ENCODE data around the gene PPARD. TPM values are rescaled to one million over a fixed set of nuclear protein-coding genes. Genes with fewer than 3 reads are reported as not detected.
A peak's percentile ranks its signal among the peaks of the same experiment; 100 is the strongest.

The PPARD gene
- polyA plus RNA-seq, 6 donors from 2014 or later, result 5.6 to 13.9 (median 5.7) TPM; not detected in 1

- H3K36me3 Mint-ChIP-seq, result peaks cover 8 to 20% of the 10 kb centered on the region in 2 donors
- DNase-seq (no peak), ATAC-seq (ENCODE audit: low read depth in 2 of 2) (no peak)
- no peaks in the 10 kb centered on the region for H3K27me3 Mint-ChIP-seq
- no peaks in the 10 kb centered on the region for H3K9me3 Mint-ChIP-seq
- H3K4me1 Mint-ChIP-seq, result peaks cover 26 to 44% (median 27%) of the 10 kb centered on the region in 3 donors
- H3K4me3 Mint-ChIP-seq, result no peak overlapping the region
- H3K27ac Mint-ChIP-seq, result peak overlapping the region in 3 of 6 donors; percentile 53 to 83 (median 67)
These were observed 58.5 kb downstream of the PPARD start for GRCh38 chr6:35400901-35401311.

- peak overlapping the region in 2 of 6 donors; percentile 42 to 67 for H3K27ac Mint-ChIP-seq
- H3K4me1 Mint-ChIP-seq, result peaks cover 31 to 44% (median 31%) of the 10 kb centered on the region in 3 donors
- no peak overlapping the region for H3K4me3 Mint-ChIP-seq
- DNase-seq (no peak), ATAC-seq (ENCODE audit: low read depth in 2 of 2) (no peak)
- H3K27me3 Mint-ChIP-seq, result no peaks in the 10 kb centered on the region
- peaks cover 8 to 20% of the 10 kb centered on the region in 2 donors for H3K36me3 Mint-ChIP-seq
- H3K9me3 Mint-ChIP-seq, result no peaks in the 10 kb centered on the region
These were observed 59.2 kb downstream of the PPARD start for GRCh38 chr6:35401514-35401913.

GRCh38 chr6:35402136-35402855 lies 59.9 kb downstream of the PPARD start:
- H3K36me3 Mint-ChIP-seq, result peaks cover 8 to 14% of the 10 kb centered on the region in 2 donors
- H3K4me3 Mint-ChIP-seq, result no peak overlapping the region
- peak overlapping the region in 3 of 6 donors; percentile 67 to 92 (median 75) for H3K27ac Mint-ChIP-seq
- no peak for ATAC-seq (ENCODE audit: low read depth in 2 of 2)
- no peaks in the 10 kb centered on the region for H3K27me3 Mint-ChIP-seq
- no peak for DNase-seq
- no peaks in the 10 kb centered on the region for H3K9me3 Mint-ChIP-seq
- H3K4me1 Mint-ChIP-seq, result peaks cover 29 to 45% (median 35%) of the 10 kb centered on the region in 3 donors

GRCh38 chr6:35402856-35403191 lies 60.5 kb downstream of the PPARD start:
- DNase-seq (no peak), ATAC-seq (ENCODE audit: low read depth in 2 of 2) (no peak)
- Mint-ChIP-seq H3K27ac (peak overlapping the region in 1 of 6 donors; percentile 39), H3K9me3 (no peaks in the 10 kb centered on the region), H3K4me1 (peaks cover 25 to 41% (median 36%) of the 10 kb centered on the region in 3 donors), H3K27me3 (no peaks in the 10 kb centered on the region), H3K4me3 (no peak overlapping the region), H3K36me3 (peaks cover 8 to 10% of the 10 kb centered on the region in 2 donors)

- DNase-seq (no peak), ATAC-seq (ENCODE audit: low read depth in 2 of 2) (no peak)
- H3K9me3 Mint-ChIP-seq, result no peaks in the 10 kb centered on the region
- H3K27ac Mint-ChIP-seq, result peak overlapping the region in 2 of 6 donors; percentile 60 to 93
- no peak overlapping the region for H3K4me3 Mint-ChIP-seq
- no peaks in the 10 kb centered on the region for H3K27me3 Mint-ChIP-seq
- peaks cover 0 to under 1% of the 10 kb centered on the region in 2 donors for H3K36me3 Mint-ChIP-seq
- peaks cover 24 to 31% (median 31%) of the 10 kb centered on the region in 3 donors for H3K4me1 Mint-ChIP-seq
These were observed 61.4 kb downstream of the PPARD start for GRCh38 chr6:35403544-35404442.

GRCh38 chr6:35406711-35407485 lies 64.5 kb downstream of the PPARD start:
- peak overlapping the region in 3 of 6 donors; percentile 44 to 91 (median 83) for H3K27ac Mint-ChIP-seq
- no peak for DNase-seq
- no peaks in the 10 kb centered on the region for H3K27me3 Mint-ChIP-seq

GRCh38 chr6:35409245-35409644 lies 66.9 kb downstream of the PPARD start:
- H3K4me1 Mint-ChIP-seq, result peaks cover 30 to 35% (median 31%) of the 10 kb centered on the region in 3 donors
- peaks cover 13 to 18% of the 10 kb centered on the region in 2 donors for H3K36me3 Mint-ChIP-seq
- H3K27me3 Mint-ChIP-seq, result no peaks in the 10 kb centered on the region
- H3K4me3 Mint-ChIP-seq, result no peak overlapping the region
- DNase-seq (no peak), ATAC-seq (ENCODE audit: low read depth in 2 of 2) (no peak)
- peak overlapping the region in 2 of 6 donors; percentile 26 to 42 for H3K27ac Mint-ChIP-seq
- H3K9me3 Mint-ChIP-seq, result no peaks in the 10 kb centered on the region

More at GRCh38 chr6:35406711-35407485, 64.5 kb downstream of the PPARD start:
- H3K4me3 Mint-ChIP-seq, result peak overlapping the region in 1 of 8 donors; percentile 21
- no peaks in the 10 kb centered on the region for H3K9me3 Mint-ChIP-seq
- H3K36me3 Mint-ChIP-seq, result peaks cover 9% of the 10 kb centered on the region in 2 donors
- H3K4me1 Mint-ChIP-seq, result peaks cover 38 to 48% (median 39%) of the 10 kb centered on the region in 3 donors
- ATAC-seq (ENCODE audit: low read depth in 2 of 2), result no peak

- H3K27ac Mint-ChIP-seq, result peak overlapping the region; percentile 22 to 94 (median 84)
- DNase-seq, result no peak
- H3K27me3 Mint-ChIP-seq, result no peaks in the 10 kb centered on the region
- H3K36me3 Mint-ChIP-seq, result peaks cover 13 to 19% of the 10 kb centered on the region in 2 donors
- H3K9me3 Mint-ChIP-seq, result no peaks in the 10 kb centered on the region
- no peak for ATAC-seq (ENCODE audit: low read depth in 2 of 2)
- no peak overlapping the region for H3K4me3 Mint-ChIP-seq
- H3K4me1 Mint-ChIP-seq, result peaks cover 26 to 35% (median 33%) of the 10 kb centered on the region in 3 donors
These were observed 67.8 kb downstream of the PPARD start for GRCh38 chr6:35410131-35410530.

GRCh38 chr6:35411066-35411465 lies 68.7 kb downstream of the PPARD start:
- Mint-ChIP-seq H3K27ac (peak overlapping the region in 5 of 6 donors; percentile 22 to 88 (median 70)), H3K4me1 (peaks cover 24 to 39% (median 29%) of the 10 kb centered on the region in 3 donors), H3K9me3 (no peaks in the 10 kb centered on the region), H3K4me3 (peak overlapping the region in 4 of 8 donors; percentile 10 to 59 (median 32)), H3K36me3 (peaks cover 18 to 26% of the 10 kb centered on the region in 2 donors), H3K27me3 (no peaks in the 10 kb centered on the region)
- DNase-seq, result peak; percentile 20
- ATAC-seq (ENCODE audit: low read depth in 2 of 2), result peak; percentile 68 to 75

GRCh38 chr6:35412102-35412501 lies 69.7 kb downstream of the PPARD start:
- no peaks in the 10 kb centered on the region for H3K27me3 Mint-ChIP-seq
- peaks cover 18 to 26% of the 10 kb centered on the region in 2 donors for H3K36me3 Mint-ChIP-seq
- H3K27ac Mint-ChIP-seq, result no peak overlapping the region
- peaks cover 19 to 33% (median 23%) of the 10 kb centered on the region in 3 donors for H3K4me1 Mint-ChIP-seq
- no peak overlapping the region for H3K4me3 Mint-ChIP-seq
- DNase-seq (no peak), ATAC-seq (ENCODE audit: low read depth in 2 of 2) (no peak)
- no peaks in the 10 kb centered on the region for H3K9me3 Mint-ChIP-seq

- DNase-seq, result no peak
- Mint-ChIP-seq H3K4me1 (peaks cover 27 to 37% (median 35%) of the 10 kb centered on the region in 3 donors), H3K27ac (peak overlapping the region in 1 of 6 donors; percentile 47), H3K36me3 (peaks cover 18 to 26% of the 10 kb centered on the region in 2 donors), H3K27me3 (no peaks in the 10 kb centered on the region), H3K4me3 (no peak overlapping the region), H3K9me3 (no peaks in the 10 kb centered on the region)
- no peak for ATAC-seq (ENCODE audit: low read depth in 2 of 2)
These were observed 71.6 kb downstream of the PPARD start for GRCh38 chr6:35413911-35414310.

GRCh38 chr6:35415065-35415891 lies 72.9 kb downstream of the PPARD start:
- Mint-ChIP-seq H3K36me3 (peaks cover 18 to 26% of the 10 kb centered on the region in 2 donors), H3K4me1 (peaks cover 23 to 39% (median 33%) of the 10 kb centered on the region in 3 donors), H3K27me3 (no peaks in the 10 kb centered on the region), H3K4me3 (peak overlapping the region in 1 of 8 donors; percentile 29), H3K9me3 (no peaks in the 10 kb centered on the region), H3K27ac (peak overlapping the region in 3 of 6 donors; percentile 34 to 83 (median 73))
- ATAC-seq (ENCODE audit: low read depth in 2 of 2) (peak in 1 of 2 donors; percentile 47), DNase-seq (no peak)
